MCF 10A (cell line): Measurements from ENCODE around the gene ID4. TPM values are rescaled to one million over a fixed set of nuclear protein-coding genes. Genes with fewer than 3 reads are reported as not detected.

Source experiments
- BruUV-seq: library from RNA; stranded (reverse); fragments of 400-500 nt; replicated peaks from 2 replicates; lab custom pipeline; 2021; lab: Mats Ljungman, UMichigan
- CTCF ChIA-PET: fragments of 300-600 bp; sonication (Branson Sonifier 250); formaldehyde crosslinking; extraction: SDS; loops from one replicate; lab custom pipeline; 2021; ENCODE audit warnings: antibody characterized with exemption, inconsistent platforms; lab: Yijun Ruan, JAX
- POLR2A ChIA-PET: fragments of 300-600, 350-650 bp; sonication (Branson Sonifier 250); formaldehyde crosslinking; extraction: SDS; loops from one replicate; lab custom pipeline; 2020; ENCODE audit warnings: antibody characterized with exemption, inconsistent platforms; lab: Yijun Ruan, JAX
- DNase-seq: peaks from one replicate; pipeline ENCODE4 v3.0.0-alpha.2; 2018; ENCODE audit not compliant: unreplicated experiment
- H3K27ac Mint-ChIP-seq: one replicate; pipeline ENCODE4 v1.8.0; 2022; ENCODE audit warnings: mild to moderate bottlenecking, low read depth, mixed read lengths; ENCODE audit not compliant: unreplicated experiment
- H3K27me3 Mint-ChIP-seq: one replicate; pipeline ENCODE4 v1.8.0; 2022; ENCODE audit warnings: mixed read lengths; ENCODE audit not compliant: insufficient read depth, unreplicated experiment
- H3K36me3 Mint-ChIP-seq: one replicate; pipeline ENCODE4 v1.8.0; 2022; ENCODE audit warnings: mild to moderate bottlenecking, moderate library complexity, mixed read lengths; ENCODE audit not compliant: insufficient read depth, unreplicated experiment
- H3K4me1 Mint-ChIP-seq: one replicate; pipeline ENCODE4 v1.8.0; 2022; ENCODE audit warnings: mixed read lengths; ENCODE audit not compliant: insufficient read depth, unreplicated experiment
- H3K4me3 Mint-ChIP-seq: one replicate; pipeline ENCODE4 v1.8.0; 2022; ENCODE audit warnings: mild to moderate bottlenecking, moderate library complexity, mixed read lengths; ENCODE audit not compliant: unreplicated experiment
- H3K9me3 Mint-ChIP-seq: one replicate; pipeline ENCODE4 v1.8.0; 2022; ENCODE audit warnings: mixed read lengths; ENCODE audit not compliant: unreplicated experiment
- CTCF ChIP-seq: fragments of 200-600 bp; IDR thresholded peaks from one replicate; pipeline ENCODE4 v1.8.0; 2022; ENCODE audit warnings: antibody characterized with exemption, mild to moderate bottlenecking; ENCODE audit not compliant: unreplicated experiment
- intact Hi-C: fragments of 100-400 bp; cut with micrococcal nuclease; formaldehyde crosslinking; loops from 2 replicates; pipeline ENCODE4 v1.14.1; 2022
- total RNA-seq: library from RNA; stranded (reverse); gene quantifications from 2 replicates; pipeline ENCODE4 v1.2.3, GENCODE V29; 2022

The ID4 gene
- total RNA-seq, 1 experiment from 2014 or later: not detected

GRCh38 chr6:19880066-19880465 lies 42.9 kb downstream of the ID4 start:
- Mint-ChIP-seq H3K4me3 (no peak overlapping the region), H3K9me3 (no peaks in the 10 kb centered on the region), H3K27ac (no peak overlapping the region), H3K4me1 (no peaks in the 10 kb centered on the region), H3K27me3 (peaks cover 12% of the 10 kb centered on the region), H3K36me3 (no peaks in the 10 kb centered on the region)
- no peak for DNase-seq
- POLR2A ChIA-PET: no interaction called here
- no TSS peak for BruUV-seq
- CTCF ChIA-PET: no interaction called here
- intact Hi-C loops: no loop called here
- no peak for TF ChIP-seq CTCF

- no peaks in the 10 kb centered on the region for H3K27me3 Mint-ChIP-seq
- no peak overlapping the region for H3K27ac Mint-ChIP-seq
- no peak for TF ChIP-seq CTCF
- CTCF ChIA-PET: interaction anchor here (0.7 to 1.9 kb wide), 2 partner anchors 40 to 1296 kb away, joined by 3 to 7 read pairs; no protein-coding TSS in a partner anchor
- peaks cover 8% of the 10 kb centered on the region for H3K4me1 Mint-ChIP-seq
- H3K36me3 Mint-ChIP-seq: no peaks in the 10 kb centered on the region
- no TSS peak for BruUV-seq
- intact Hi-C loops: no loop called here
- no peak overlapping the region for H3K4me3 Mint-ChIP-seq
- no peak for DNase-seq
- no peaks in the 10 kb centered on the region for H3K9me3 Mint-ChIP-seq
- POLR2A ChIA-PET: interaction anchor here (0.9 kb wide), 1 partner anchor 1505 kb away, joined by 3 read pairs; no protein-coding TSS in a partner anchor
Observed at GRCh38 chr6:19891451-19891850, 54.3 kb downstream of the ID4 start.
